HEK293 (cell line): ENCODE measurements around the gene UROD.

Source experiments
- MZF1 ChIP-seq: fragments of 450-650 bp; formaldehyde crosslinking; IDR thresholded peaks from 2 replicates; pipeline ENCODE4 v1.5.1; 2017; ENCODE audit warnings: missing biosample characterization, missing genetic modification characterization, borderline replicate concordance
- ZNF561 ChIP-seq: fragments of 450-650 bp; IDR thresholded peaks from 2 replicates; pipeline ENCODE4 v1.5.1; 2018; ENCODE audit warnings: missing biosample characterization, missing genetic modification characterization, borderline replicate concordance

DNA sequence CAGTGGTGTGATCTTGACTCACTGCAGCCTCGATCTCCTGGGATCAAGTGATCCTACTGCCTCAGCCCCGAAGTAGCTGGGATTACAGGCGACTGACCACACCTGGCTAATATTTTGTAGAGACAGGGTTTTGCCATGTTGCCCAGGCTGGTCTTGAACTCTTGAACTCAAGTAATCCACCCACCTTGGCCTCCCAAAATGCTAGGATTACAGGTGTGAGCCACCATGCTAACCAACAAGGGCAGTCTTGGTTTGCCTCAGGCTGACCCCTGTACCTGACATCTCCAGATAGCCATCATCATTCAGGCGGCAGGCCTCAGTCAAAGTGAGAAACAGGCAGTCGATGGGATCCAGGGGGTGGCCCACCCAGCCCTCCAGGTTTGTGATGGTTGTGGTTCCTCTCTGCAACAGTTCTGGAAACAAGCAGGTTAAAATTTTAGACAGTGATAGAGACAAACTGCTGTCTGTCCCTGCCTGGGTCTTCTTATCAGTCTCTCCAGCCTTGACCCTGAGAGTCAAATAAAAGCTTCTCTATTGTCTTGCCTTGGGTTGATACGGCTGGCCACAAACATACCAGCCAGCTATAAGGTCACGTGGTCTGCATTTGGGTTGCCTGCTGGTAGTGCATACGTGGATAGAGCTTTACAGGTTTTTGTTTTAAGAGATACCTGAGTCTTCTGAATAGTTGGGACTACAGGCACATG, 26.8 kb downstream of the UROD start:
- TF ChIP-seq ZNF561, result no peak
- TF ChIP-seq MZF1 (tag by site-specific recombination), result no peak
